Esophagus muscularis mucosa (tissue), 4 donors: ENCODE data around the gene PRIMA1. TPM values are rescaled to one million over a fixed set of nuclear protein-coding genes. Genes with fewer than 3 reads are reported as not detected.

Experiments
- DNase-seq: peaks from one replicate; pipeline ENCODE4 v3.0.0-alpha.2; 2017; ENCODE audit errors: extremely low spot score
- H3K27ac ChIP-seq, 4 donors: fragments of 200-600 bp; sonication (generic); replicated peaks in 1 of 4; 1 replicate in 3 of 4; 2 replicates in 1 of 4; pipeline ENCODE4 v1.5.1; 2016 to 2019; ENCODE audit warnings: mild to moderate bottlenecking in 1 of 4
- H3K27me3 ChIP-seq, 4 donors: fragments of 200-600 bp; sonication (generic); one replicate each; pipeline versions ENCODE4 v1.5.1 to v1.6.0; 2016 to 2019
- H3K36me3 ChIP-seq, 4 donors: fragments of 200-600 bp; sonication (generic); one replicate each; pipeline ENCODE4 v1.5.1; 2016 to 2019
- H3K4me1 ChIP-seq, 4 donors: fragments of 200-600 bp; sonication (generic); one replicate each; pipeline ENCODE4 v1.5.1; 2016 to 2019
- H3K4me3 ChIP-seq, 4 donors: fragments of 200-600 bp; sonication (generic); 1 replicate in 2 of 4; 2 replicates in 2 of 4; pipeline ENCODE4 v1.5.1; 2016 to 2019; ENCODE audit warnings: mild to moderate bottlenecking in 4 of 4, moderate library complexity in 1 of 4
- H3K9me3 ChIP-seq, 4 donors: fragments of 200-600 bp; sonication (generic); 1 replicate in 3 of 4; 2 replicates in 1 of 4; pipeline ENCODE4 v1.5.1; 2016 to 2019
- CTCF ChIP-seq, 3 experiments: fragments of 200-600 bp in 2 of 3; fragments of 450-650 bp in 1 of 3; sonication (generic) in 2 of 3; IDR thresholded peaks; one replicate each; pipeline ENCODE4 v1.5.1; 2017 to 2019; ENCODE audit warnings: antibody characterized with exemption in 3 of 3, mild to moderate bottlenecking in 2 of 3, moderate library complexity in 1 of 3
- EP300 ChIP-seq: sonication (generic); formaldehyde crosslinking; IDR thresholded peaks from one replicate; pipeline ENCODE4 v1.6.1; 2017; ENCODE audit warnings: antibody characterized with exemption
- POLR2A ChIP-seq: fragments of 450-650 bp; IDR thresholded peaks from one replicate; pipeline ENCODE4 v1.6.1; 2017; ENCODE audit warnings: antibody characterized with exemption, moderate library complexity, mild to moderate bottlenecking, low read depth
- POLR2AphosphoS5 ChIP-seq, 2 donors: sonication (generic); formaldehyde crosslinking; IDR thresholded peaks; one replicate each; pipeline ENCODE4 v1.6.1; 2017; ENCODE audit warnings: antibody characterized with exemption in 2 of 2
- WGBS: methylation state at CpG from one replicate; pipeline ENCODE4 v1.1.5; 2018; 5-methylcytosine and 5-hydroxymethylcytosine counted together
- intact Hi-C: fragments of 100-400 bp; cut with DNase I; formaldehyde crosslinking; loops from one replicate; pipeline ENCODE4 v1.15.1; 2023
- total RNA-seq, 4 donors: library from RNA; depleted of rRNA; stranded (reverse); fragments of >200 nt; gene quantifications; one replicate each; pipeline versions ENCODE4 v1.1.0 to v1.2.1, GENCODE V29; 2016

PRIMA1 gene
- total RNA-seq, 4 donors from 2014 or later = 18.7 to 30.9 (median 21.8) TPM

GRCh38 chr14:93693914-93694313 lies 94.4 kb downstream of the PRIMA1 start:
- peak; percentile 10 for DNase-seq
- intact Hi-C loops = no loop called here
- no peak for TF ChIP-seq POLR2AphosphoS5 (IDR thresholded peaks at IDR 0.05)
- no peak for TF ChIP-seq POLR2A
- no peak for TF ChIP-seq CTCF (IDR thresholded peaks at IDR 0.05)
- TF ChIP-seq EP300 = no peak
- no peak overlapping the region for H3K27ac ChIP-seq
- H3K4me3 ChIP-seq = no peak overlapping the region
- 85% methylated on average over 6 of the region's 6 CpGs for WGBS
- H3K27me3 ChIP-seq = no peaks in the 10 kb centered on the region
- no peaks in the 10 kb centered on the region for H3K36me3 ChIP-seq
- H3K9me3 ChIP-seq = peaks cover 0 to 10% (median 1%) of the 10 kb centered on the region in 4 donors
- no peaks in the 10 kb centered on the region for H3K4me1 ChIP-seq

GRCh38 chr14:93691042-93691780 lies 97.1 kb downstream of the PRIMA1 start:
- WGBS = 87% methylated on average over 16 of the region's 16 CpGs
- H3K27me3 ChIP-seq = no peaks in the 10 kb centered on the region

DNA sequence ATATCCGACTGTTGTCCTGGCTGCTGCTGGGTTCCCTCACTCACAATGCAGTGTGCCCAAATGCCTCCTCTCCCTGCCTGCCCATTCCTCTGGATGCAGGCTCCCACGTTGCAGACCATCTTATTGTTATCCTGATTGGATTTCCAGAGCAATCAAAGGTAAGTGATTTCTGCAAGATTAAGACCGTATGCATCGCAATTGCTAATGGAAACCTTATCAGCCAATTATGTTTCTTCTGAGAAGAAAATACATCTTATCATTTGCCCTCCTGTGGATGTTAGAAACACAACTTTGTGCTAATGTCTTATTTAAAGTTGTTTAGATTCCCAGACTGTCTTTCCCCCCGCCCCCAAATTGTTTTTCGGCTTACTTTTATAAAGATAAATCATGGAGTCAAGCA lies 98.1 kb downstream of the PRIMA1 start:
- WGBS = 84% methylated on average over 6 of the region's 6 CpGs
- no peak for TF ChIP-seq POLR2AphosphoS5 (IDR thresholded peaks at IDR 0.05)
- no peak for TF ChIP-seq EP300
- TF ChIP-seq POLR2A = no peak
- Histone ChIP-seq H3K9me3 (no peaks in the 10 kb centered on the region), H3K36me3 (no peaks in the 10 kb centered on the region), H3K4me1 (no peaks in the 10 kb centered on the region), H3K4me3 (no peak overlapping the region), H3K27me3 (no peaks in the 10 kb centered on the region), H3K27ac (no peak overlapping the region)
- intact Hi-C loops = no loop called here
- no peak for DNase-seq

More at GRCh38 chr14:93691042-93691780, 97.1 kb downstream of the PRIMA1 start:
- Histone ChIP-seq H3K27ac (no peak overlapping the region), H3K36me3 (no peaks in the 10 kb centered on the region), H3K4me1 (no peaks in the 10 kb centered on the region), H3K4me3 (no peak overlapping the region), H3K9me3 (no peaks in the 10 kb centered on the region)
- intact Hi-C loops = no loop called here
- TF ChIP-seq POLR2AphosphoS5 (IDR thresholded peaks at IDR 0.05) (no peak), CTCF (IDR thresholded peaks at IDR 0.05) (no peak), POLR2A (no peak), EP300 (no peak)
- DNase-seq = no peak

DNA sequence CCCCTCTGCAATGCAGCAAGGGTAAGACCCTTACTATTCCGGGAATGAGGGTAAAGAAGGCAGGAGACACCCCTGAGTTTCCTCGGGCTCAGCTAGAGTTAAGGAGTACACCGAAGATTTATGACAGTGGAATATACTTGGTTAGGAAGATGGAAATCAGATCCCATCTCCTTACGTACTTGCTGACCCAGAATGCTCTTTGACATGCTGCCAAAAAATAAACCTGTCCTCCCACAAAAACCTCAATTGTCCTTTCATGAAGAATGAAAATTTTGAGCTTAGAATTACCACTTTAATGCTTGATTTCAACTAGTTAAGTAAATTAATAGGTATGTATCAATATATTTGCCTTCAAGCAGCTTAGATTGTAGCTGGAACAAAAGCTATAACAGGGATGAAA lies 99.5 kb downstream of the PRIMA1 start:
- no peaks in the 10 kb centered on the region for H3K36me3 ChIP-seq
- no peak overlapping the region for H3K4me3 ChIP-seq
- H3K4me1 ChIP-seq = no peaks in the 10 kb centered on the region
- H3K27me3 ChIP-seq = no peaks in the 10 kb centered on the region
- TF ChIP-seq POLR2AphosphoS5 (IDR thresholded peaks at IDR 0.05) (no peak), CTCF (IDR thresholded peaks at IDR 0.05) (no peak), EP300 (no peak), POLR2A (no peak)
- intact Hi-C loops = no loop called here
- 60% methylated on average over 4 of the region's 4 CpGs for WGBS
- no peaks in the 10 kb centered on the region for H3K9me3 ChIP-seq
- no peak for DNase-seq
- H3K27ac ChIP-seq = no peak overlapping the region

- Histone ChIP-seq H3K36me3 (no peaks in the 10 kb centered on the region), H3K9me3 (no peaks in the 10 kb centered on the region), H3K4me3 (no peak overlapping the region), H3K27me3 (no peaks in the 10 kb centered on the region), H3K27ac (no peak overlapping the region), H3K4me1 (no peaks in the 10 kb centered on the region)
- 60% methylated on average over 5 of the region's 5 CpGs for WGBS
- intact Hi-C loops = no loop called here
- no peak for DNase-seq
- TF ChIP-seq CTCF (IDR thresholded peaks at IDR 0.05) = no peak
- no peak for TF ChIP-seq POLR2AphosphoS5 (IDR thresholded peaks at IDR 0.05)
- no peak for TF ChIP-seq POLR2A
- TF ChIP-seq EP300 = no peak
Observed at GRCh38 chr14:93688239-93688666, 100.0 kb downstream of the PRIMA1 start.
